Measurements from ENCODE around the gene SMG7. TPM values are rescaled to one million over a fixed set of nuclear protein-coding genes. Genes with fewer than 3 reads are reported as not detected.

The SMG7 gene
- total and polyA plus RNA-seq, 2 of the 4 experiments (the other 2 are of a cell fraction), result 18.1 to 22.6 TPM

DNA sequence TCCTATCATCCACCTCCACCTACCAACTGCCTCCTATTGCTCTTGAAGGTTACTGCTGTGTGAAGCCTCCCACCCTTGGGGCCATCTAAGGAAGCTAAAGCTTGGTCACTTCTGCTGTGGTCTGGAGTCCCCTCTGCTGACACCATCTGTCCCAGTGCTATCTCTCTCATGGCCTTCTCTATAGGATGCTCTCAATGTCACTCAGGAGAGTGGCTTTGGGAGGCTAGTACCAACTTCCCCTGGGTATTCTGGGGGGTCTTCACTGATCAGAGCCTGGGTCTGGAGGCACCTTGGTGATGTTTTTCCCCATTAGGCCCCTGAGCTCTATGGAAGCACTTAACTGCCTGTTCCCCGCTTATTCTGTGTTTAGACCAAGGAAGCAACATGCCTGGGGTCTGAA is 130.2 kb downstream of the SMG7 start:
- no peaks in the 10 kb centered on the region for H3K9me3 ChIP-seq (ENCODE audit: control insufficient read depth, insufficient read depth, low read length)
- no peak overlapping the region for H2BK20ac ChIP-seq (ENCODE audit: low read depth, low read length)
- in situ Hi-C loops (cut with MboI; ENCODE audit: low sequenced_read_pairs), result no loop called here
- intact Hi-C loops (cut with micrococcal nuclease), result no loop called here
- H2BK15ac ChIP-seq (ENCODE audit: low read depth, low read length), result peak overlapping the region; percentile 15; the same call in 2 of the 3 replicates
- H2AK5ac ChIP-seq (ENCODE audit: low read depth, low read length), result peak overlapping the region; percentile 57; the same call in 1 of the 2 replicates
- no peak overlapping the region for H3K9ac ChIP-seq (ENCODE audit: low read depth, low read length)
- ATAC-seq (ENCODE audit: low read depth), result no peak
- H3K4me1 ChIP-seq (ENCODE audit: control insufficient read depth, insufficient read depth, low read length), result peaks cover 9% of the 10 kb centered on the region
- no peaks in the 10 kb centered on the region for H3K27me3 ChIP-seq (ENCODE audit: control insufficient read depth, insufficient read depth, low read length)
- no peak overlapping the region for H2AK9ac ChIP-seq (replicated peaks; ENCODE audit: low read depth, low read length, poor library complexity)
- dilution Hi-C loops (cut with HindIII; ENCODE audit: low sequenced_read_pairs, unreplicated experiment), result no loop called here
- no peak overlapping the region; the same call in 1 of the 2 replicates for H3K14ac ChIP-seq (replicated peaks; ENCODE audit: low read depth, low read length)
- peak overlapping the region; percentile 26 for H3K4ac ChIP-seq (ENCODE audit: low read depth, low read length)
- no peak overlapping the region for H3K23ac ChIP-seq (ENCODE audit: low read depth, low read length)
- H3K4me3 ChIP-seq (ENCODE audit: insufficient read depth, low read depth, low read length), result no peak overlapping the region
- H4K91ac ChIP-seq (ENCODE audit: insufficient read depth, low read depth, low read length), result no peak overlapping the region
- CTCF ChIA-PET, result no interaction called here
- POLR2A ChIA-PET (ENCODE audit: unreplicated experiment), result no interaction called here
- no peak overlapping the region for H4K8ac ChIP-seq (ENCODE audit: low read depth in 2 of 2, low read length in 2 of 2)
- no peaks in the 10 kb centered on the region for H4K20me1 ChIP-seq (ENCODE audit: insufficient read depth, low read length)
- no peak overlapping the region for H2BK120ac ChIP-seq (ENCODE audit: low read depth, low read length)
- H3K56ac ChIP-seq (ENCODE audit: extremely low read depth, insufficient read depth, low read length), result no peak overlapping the region
- no peak overlapping the region for H3K27ac ChIP-seq (ENCODE audit: insufficient read depth, low read length)
- H3K36me3 ChIP-seq (ENCODE audit: control insufficient read depth, insufficient read depth, low read length), result no peaks in the 10 kb centered on the region
- BruUV-seq (replicated peaks), result no TSS peak
- H2BK5ac ChIP-seq (ENCODE audit: low read depth, low read length, poor library complexity, severe bottlenecking), result no peak overlapping the region
- no peaks in the 10 kb centered on the region for H3K79me1 ChIP-seq (ENCODE audit: low read depth in 1 of 2, low read length in 2 of 2)
- no peak overlapping the region for H2AFZ ChIP-seq (replicated peaks; ENCODE audit: low read length, poor library complexity)
- TF ChIP-seq MXI1 (IDR thresholded peaks at IDR 0.05; ENCODE audit: borderline replicate concordance, low read depth, low read length) (no peak), MAZ (IDR thresholded peaks at IDR 0.05; ENCODE audit: borderline replicate concordance, low read depth, low read length) (no peak), SMC3 (IDR thresholded peaks at IDR 0.05; ENCODE audit: low read depth, low read length) (no peak), NFE2L2 (IDR thresholded peaks at IDR 0.05; ENCODE audit: low read depth, low read length) (no peak), POLR2A (IDR thresholded peaks at IDR 0.05; ENCODE audit: low read depth, low read length) (no peak), RCOR1 (IDR thresholded peaks at IDR 0.05; ENCODE audit: insufficient replicate concordance, low read length) (no peak), CHD1 (IDR thresholded peaks at IDR 0.05; ENCODE audit: low read depth, low read length) (no peak), RAD21 (IDR thresholded peaks at IDR 0.05; ENCODE audit: low read length) (no peak), MAFK (IDR thresholded peaks at IDR 0.05; ENCODE audit: low read depth, low read length) (no peak), RFX5 (IDR thresholded peaks at IDR 0.05; ENCODE audit: low read depth, low read length) (no peak), CEBPB (IDR thresholded peaks at IDR 0.05; ENCODE audit: low read depth, low read length) (no peak), BHLHE40 (IDR thresholded peaks at IDR 0.05; ENCODE audit: low read depth, low read length) (no peak), FOS (IDR thresholded peaks at IDR 0.05; ENCODE audit: low read depth, low read length) (no peak)
- TF ChIP-seq, protein P1, sequence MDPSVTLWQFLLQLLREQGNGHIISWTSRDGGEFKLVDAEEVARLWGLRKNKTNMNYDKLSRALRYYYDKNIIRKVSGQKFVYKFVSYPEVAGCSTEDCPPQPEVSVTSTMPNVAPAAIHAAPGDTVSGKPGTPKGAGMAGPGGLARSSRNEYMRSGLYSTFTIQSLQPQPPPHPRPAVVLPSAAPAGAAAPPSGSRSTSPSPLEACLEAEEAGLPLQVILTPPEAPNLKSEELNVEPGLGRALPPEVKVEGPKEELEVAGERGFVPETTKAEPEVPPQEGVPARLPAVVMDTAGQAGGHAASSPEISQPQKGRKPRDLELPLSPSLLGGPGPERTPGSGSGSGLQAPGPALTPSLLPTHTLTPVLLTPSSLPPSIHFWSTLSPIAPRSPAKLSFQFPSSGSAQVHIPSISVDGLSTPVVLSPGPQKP (IDR thresholded peaks at IDR 0.05; ENCODE audit: borderline replicate concordance, low read depth, low read length), result no peak
- TF ChIP-seq, protein P2, sequence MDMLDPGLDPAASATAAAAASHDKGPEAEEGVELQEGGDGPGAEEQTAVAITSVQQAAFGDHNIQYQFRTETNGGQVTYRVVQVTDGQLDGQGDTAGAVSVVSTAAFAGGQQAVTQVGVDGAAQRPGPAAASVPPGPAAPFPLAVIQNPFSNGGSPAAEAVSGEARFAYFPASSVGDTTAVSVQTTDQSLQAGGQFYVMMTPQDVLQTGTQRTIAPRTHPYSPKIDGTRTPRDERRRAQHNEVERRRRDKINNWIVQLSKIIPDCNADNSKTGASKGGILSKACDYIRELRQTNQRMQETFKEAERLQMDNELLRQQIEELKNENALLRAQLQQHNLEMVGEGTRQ (IDR thresholded peaks at IDR 0.05; ENCODE audit: low read depth, low read length), result no peak
- TF ChIP-seq, protein P3, sequence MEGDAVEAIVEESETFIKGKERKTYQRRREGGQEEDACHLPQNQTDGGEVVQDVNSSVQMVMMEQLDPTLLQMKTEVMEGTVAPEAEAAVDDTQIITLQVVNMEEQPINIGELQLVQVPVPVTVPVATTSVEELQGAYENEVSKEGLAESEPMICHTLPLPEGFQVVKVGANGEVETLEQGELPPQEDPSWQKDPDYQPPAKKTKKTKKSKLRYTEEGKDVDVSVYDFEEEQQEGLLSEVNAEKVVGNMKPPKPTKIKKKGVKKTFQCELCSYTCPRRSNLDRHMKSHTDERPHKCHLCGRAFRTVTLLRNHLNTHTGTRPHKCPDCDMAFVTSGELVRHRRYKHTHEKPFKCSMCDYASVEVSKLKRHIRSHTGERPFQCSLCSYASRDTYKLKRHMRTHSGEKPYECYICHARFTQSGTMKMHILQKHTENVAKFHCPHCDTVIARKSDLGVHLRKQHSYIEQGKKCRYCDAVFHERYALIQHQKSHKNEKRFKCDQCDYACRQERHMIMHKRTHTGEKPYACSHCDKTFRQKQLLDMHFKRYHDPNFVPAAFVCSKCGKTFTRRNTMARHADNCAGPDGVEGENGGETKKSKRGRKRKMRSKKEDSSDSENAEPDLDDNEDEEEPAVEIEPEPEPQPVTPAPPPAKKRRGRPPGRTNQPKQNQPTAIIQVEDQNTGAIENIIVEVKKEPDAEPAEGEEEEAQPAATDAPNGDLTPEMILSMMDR (conservative IDR thresholded peaks at IDR 0.05; ENCODE audit: low read depth, low read length), result no peak
- H4K5ac ChIP-seq (ENCODE audit: low read depth, low read length), result no peak overlapping the region
- H3K4me2 ChIP-seq (ENCODE audit: low read depth, low read length), result no peak overlapping the region
- no peak overlapping the region for H3K18ac ChIP-seq (ENCODE audit: low read depth, low read length)
- no CpG with 5 or more reads among the region's 1 CpG for WGBS, 2 experiments (ENCODE audit: extremely low coverage in 2 of 2, insufficient read length in 1 of 2)
- H3K9me1 ChIP-seq (ENCODE audit: insufficient read depth, low read length), result peaks cover 7% of the 10 kb centered on the region; the same call in 1 of the 2 replicates
- no peak for DNase-seq

Measured in IMR-90 (cell line).